Breast epithelium (tissue), 3 donors: ENCODE data around the gene MDM4.

Experiments
- CTCF ChIP-seq, 3 donors: fragments of 450-650 bp; IDR thresholded peaks; one replicate each; pipeline ENCODE4 v1.5.1; 2016 to 2017; ENCODE audit warnings: antibody characterized with exemption in 3 of 3, mild to moderate bottlenecking in 3 of 3, moderate library complexity in 3 of 3
- POLR2A ChIP-seq: fragments of 450-650 bp; IDR thresholded peaks from one replicate; pipeline ENCODE4 v1.6.1; 2016; ENCODE audit warnings: antibody characterized with exemption, mild to moderate bottlenecking, moderate library complexity
- POLR2AphosphoS5 ChIP-seq, 3 donors: sonication (generic); formaldehyde crosslinking; IDR thresholded peaks; one replicate each; pipeline ENCODE4 v1.6.1; 2017; ENCODE audit warnings: antibody characterized with exemption in 3 of 3

GRCh38 chr1:204506201-204506968 is 9.8 kb upstream of the MDM4 start:
- TF ChIP-seq POLR2A = no peak
- TF ChIP-seq CTCF (IDR thresholded peaks at IDR 0.05) = no peak
- peak; percentile 24 to 68 (median 61) for TF ChIP-seq POLR2AphosphoS5 (IDR thresholded peaks at IDR 0.05)
